ENCODE results near the gene SLC25A47. TPM values are rescaled to one million over a fixed set of nuclear protein-coding genes. Genes with fewer than 3 reads are reported as not detected.

SLC25A47 gene
- total RNA-seq, 1 experiment from 2014 or later, result not detected

- TF ChIP-seq ZMAT4 (CRISPR knock-in tag; IDR thresholded peaks at IDR 0.05) (no peak), PRDM15 (CRISPR knock-in tag; IDR thresholded peaks at IDR 0.05) (peak; percentile 63), AR (CRISPR knock-in tag; IDR thresholded peaks at IDR 0.05) (0 out of 2 replicates have a peak, but pooled peaks have one; percentile 12), ATF3 (CRISPR knock-in tag; conservative IDR thresholded peaks at IDR 0.05) (no peak), USF2 (CRISPR knock-in tag; IDR thresholded peaks at IDR 0.05) (peak; percentile 78), KAT7 (CRISPR knock-in tag; IDR thresholded peaks at IDR 0.05; ENCODE audit: borderline replicate concordance) (no peak), ZNF416 (CRISPR knock-in tag; IDR thresholded peaks at IDR 0.05) (no peak; the same call in 1 of the 2 replicates), SMAD3 (CRISPR knock-in tag; IDR thresholded peaks at IDR 0.05; ENCODE audit: borderline replicate concordance) (no peak), IRF2 (CRISPR knock-in tag; IDR thresholded peaks at IDR 0.05; ENCODE audit: borderline replicate concordance, low read depth) (no peak), MYBL2 (CRISPR knock-in tag; IDR thresholded peaks at IDR 0.05) (peak; percentile 73; the same call in 1 of the 2 replicates), GABPB1 (CRISPR knock-in tag; IDR thresholded peaks at IDR 0.05) (peak; percentile 96), CREB1 (CRISPR knock-in tag; IDR thresholded peaks at IDR 0.05) (no peak), ZNF396 (CRISPR knock-in tag; IDR thresholded peaks at IDR 0.05; ENCODE audit: borderline replicate concordance) (no peak), CDX4 (CRISPR knock-in tag; IDR thresholded peaks at IDR 0.05; ENCODE audit: borderline replicate concordance) (no peak), NFATC4 (CRISPR knock-in tag; IDR thresholded peaks at IDR 0.05) (peak; percentile 70; the same call in 1 of the 2 replicates), ZNF281 (CRISPR knock-in tag; IDR thresholded peaks at IDR 0.05) (no peak), NFE2L1 (CRISPR knock-in tag; IDR thresholded peaks at IDR 0.05) (no peak), NR1H2 (CRISPR knock-in tag; IDR thresholded peaks at IDR 0.05) (no peak), ERG (CRISPR knock-in tag; IDR thresholded peaks at IDR 0.05) (no peak), ZSCAN18 (CRISPR knock-in tag; IDR thresholded peaks at IDR 0.05) (no peak), FOXK1 (CRISPR knock-in tag; IDR thresholded peaks at IDR 0.05) (peak; percentile 96)
Observed at GRCh38 chr14:100375963-100376735, 53.0 kb downstream of the SLC25A47 start, which contains the start of gene WDR25 (continued).
